Ovary (tissue), 3 donors: ENCODE results near the gene SLC13A2.

Source experiments
- CTCF ChIP-seq, 3 donors: fragments of 450-650 bp in 2 of 3; fragments of 200-600 bp in 1 of 3; IDR thresholded peaks; one replicate each; pipeline versions ENCODE4 v1.5.1 to v1.8.0; 2016 to 2022; ENCODE audit warnings: antibody characterized with exemption in 3 of 3, mild to moderate bottlenecking in 1 of 3
- EP300 ChIP-seq: sonication (generic); formaldehyde crosslinking; IDR thresholded peaks from one replicate; pipeline ENCODE4 v1.6.1; 2017; ENCODE audit warnings: antibody characterized with exemption
- POLR2A ChIP-seq: fragments of 450-650 bp; IDR thresholded peaks from one replicate; pipeline ENCODE4 v1.6.1; 2017; ENCODE audit warnings: antibody characterized with exemption, mild to moderate bottlenecking, moderate library complexity
- donor health status: DM: no; HTN: no; CAD: no.

- TF ChIP-seq CTCF (IDR thresholded peaks at IDR 0.05) (no peak), POLR2A (no peak), EP300 (no peak)
Observed at GRCh38 chr17:28507567-28508203, 34.2 kb downstream of the SLC13A2 start.
